Neural progenitor cell (in vitro differentiated cells): Measurements from ENCODE around the gene FAM53B. TPM values are rescaled to one million over a fixed set of nuclear protein-coding genes. Genes with fewer than 3 reads are reported as not detected.

Experiments
- DNase-seq: peaks from one replicate; pipeline ENCODE4 v3.0.0-alpha.2; 2016; ENCODE audit warnings: low spot score
- H2AFZ ChIP-seq: fragments of 200-600 bp; sonication (generic); replicated peaks from 2 replicates; pipeline ENCODE4 v1.6.1; 2016; ENCODE audit warnings: antibody characterized with exemption
- H3F3A ChIP-seq: fragments of 200-600 bp; sonication (generic); 2 replicates; pipeline ENCODE4 v1.6.1; 2016; ENCODE audit warnings: antibody characterized with exemption, low read depth
- H3K27ac ChIP-seq: fragments of 200-600 bp; sonication (generic); 2 replicates; pipeline ENCODE4 v1.5.1; 2016; ENCODE audit warnings: mild to moderate bottlenecking
- H3K27me3 ChIP-seq: fragments of 200-600 bp; sonication (generic); 2 replicates; pipeline ENCODE4 v1.6.1; 2016; ENCODE audit warnings: mild to moderate bottlenecking, moderate library complexity
- H3K36me3 ChIP-seq: fragments of 200-600 bp; sonication (generic); 2 replicates; pipeline ENCODE4 v1.5.1; 2016
- H3K4me1 ChIP-seq: fragments of 200-600 bp; sonication (generic); 2 replicates; pipeline ENCODE4 v1.6.1; 2016; ENCODE audit warnings: mixed run types
- H3K4me2 ChIP-seq: fragments of 200-600 bp; sonication (generic); 2 replicates; pipeline ENCODE4 v1.6.1; 2016
- H3K4me3 ChIP-seq: fragments of 200-600 bp; sonication (generic); 2 replicates; pipeline ENCODE4 v1.5.1; 2016
- H3K79me2 ChIP-seq: fragments of 200-600 bp; sonication (generic); 2 replicates; pipeline ENCODE4 v1.6.1; 2016; ENCODE audit warnings: low read depth
- H3K9ac ChIP-seq: fragments of 200-600 bp; sonication (generic); 2 replicates; pipeline ENCODE4 v1.6.1; 2016
- H3K9me3 ChIP-seq: fragments of 200-600 bp; sonication (generic); 2 replicates; pipeline ENCODE4 v1.5.1; 2016; ENCODE audit warnings: low read depth
- H4K20me1 ChIP-seq: fragments of 200-600 bp; sonication (generic); 2 replicates; pipeline ENCODE4 v1.6.1; 2016; ENCODE audit warnings: low read depth
- H3K27ac Mint-ChIP-seq: 3 replicates; pipeline ENCODE4 v1.8.0; 2021; ENCODE audit warnings: mixed read lengths
- H3K27me3 Mint-ChIP-seq: 2 replicates; pipeline ENCODE4 v1.8.0; 2022; ENCODE audit warnings: low read depth, mild to moderate bottlenecking, inconsistent platforms, moderate library complexity, mixed read lengths; ENCODE audit not compliant: insufficient read depth
- H3K36me3 Mint-ChIP-seq: 3 replicates; pipeline ENCODE4 v1.8.0; 2021; ENCODE audit warnings: mixed read lengths
- H3K4me1 Mint-ChIP-seq: 3 replicates; pipeline ENCODE4 v1.8.0; 2021; ENCODE audit warnings: mixed read lengths
- H3K4me3 Mint-ChIP-seq: 3 replicates; pipeline ENCODE4 v1.8.0; 2021; ENCODE audit warnings: mild to moderate bottlenecking, moderate library complexity, mixed read lengths
- H3K9me3 Mint-ChIP-seq: 3 replicates; pipeline ENCODE4 v1.8.0; 2020; ENCODE audit warnings: mixed read lengths
- CTCF ChIP-seq: fragments of 200-600 bp; sonication (generic); IDR thresholded peaks from 2 replicates; pipeline ENCODE4 v1.5.1; 2017; ENCODE audit warnings: antibody characterized with exemption, mild to moderate bottlenecking
- EZH2 ChIP-seq: fragments of 200-600 bp; sonication (generic); IDR thresholded peaks from 2 replicates; pipeline ENCODE4 v1.6.1; 2017; ENCODE audit warnings: antibody characterized with exemption, mild to moderate bottlenecking, moderate library complexity
- EZH2phosphoT487 ChIP-seq: fragments of 200-600 bp; sonication (generic); IDR thresholded peaks from 2 replicates; pipeline ENCODE4 v1.6.1; 2017; ENCODE audit warnings: antibody characterized with exemption
- total RNA-seq: library from RNA; depleted of rRNA; stranded (reverse); fragments of >200 nt; gene quantifications from 2 replicates; pipeline ENCODE4 v1.2.3, GENCODE V29; 2015; ENCODE audit warnings: low replicate concordance

Gene FAM53B
- total RNA-seq, 1 donor from 2014 or later: 15.3 TPM

GRCh38 chr10:124658591-124659242 is 85.5 kb downstream of the FAM53B start:
- Mint-ChIP-seq H3K36me3 (peaks cover 4% of the 10 kb centered on the region), H3K9me3 (no peaks in the 10 kb centered on the region), H3K4me1 (no peaks in the 10 kb centered on the region), H3K27ac (no peak overlapping the region), H3K4me3 (no peak overlapping the region), H3K27me3 (peaks cover 4% of the 10 kb centered on the region)
- H4K20me1 ChIP-seq: peaks cover 53% of the 10 kb centered on the region
- no peak overlapping the region for H2AFZ ChIP-seq
- H3K27ac ChIP-seq: no peak overlapping the region
- no peaks in the 10 kb centered on the region for H3K9me3 ChIP-seq
- no peaks in the 10 kb centered on the region for H3K27me3 ChIP-seq
- no peak overlapping the region for H3K4me3 ChIP-seq
- no peaks in the 10 kb centered on the region for H3F3A ChIP-seq
- H3K4me1 ChIP-seq: no peaks in the 10 kb centered on the region
- H3K36me3 ChIP-seq: no peaks in the 10 kb centered on the region
- peaks cover 19% of the 10 kb centered on the region for H3K79me2 ChIP-seq
- no peak overlapping the region for H3K4me2 ChIP-seq
- TF ChIP-seq CTCF (no peak), EZH2phosphoT487 (no peak), EZH2 (no peak)
- H3K9ac ChIP-seq: no peak overlapping the region
- DNase-seq: no peak

GRCh38 chr10:124657806-124658205 is 86.4 kb downstream of the FAM53B start:
- peaks cover 19% of the 10 kb centered on the region for H3K79me2 ChIP-seq
- Mint-ChIP-seq H3K27me3 (peaks cover 4% of the 10 kb centered on the region), H3K36me3 (peaks cover 4% of the 10 kb centered on the region), H3K4me3 (no peak overlapping the region), H3K4me1 (no peaks in the 10 kb centered on the region), H3K9me3 (no peaks in the 10 kb centered on the region), H3K27ac (no peak overlapping the region)
- no peaks in the 10 kb centered on the region for H3K36me3 ChIP-seq
- H2AFZ ChIP-seq: no peak overlapping the region
- H3K27ac ChIP-seq: no peak overlapping the region
- no peaks in the 10 kb centered on the region for H3K4me1 ChIP-seq
- peaks cover 57% of the 10 kb centered on the region for H4K20me1 ChIP-seq
- no peak overlapping the region for H3K4me2 ChIP-seq
- no peak overlapping the region for H3K9ac ChIP-seq
- H3F3A ChIP-seq: no peaks in the 10 kb centered on the region
- DNase-seq: no peak
- no peak for TF ChIP-seq CTCF
- TF ChIP-seq EZH2phosphoT487: no peak
- TF ChIP-seq EZH2: no peak
- H3K27me3 ChIP-seq: no peaks in the 10 kb centered on the region
- no peaks in the 10 kb centered on the region for H3K9me3 ChIP-seq
- H3K4me3 ChIP-seq: no peak overlapping the region

DNA sequence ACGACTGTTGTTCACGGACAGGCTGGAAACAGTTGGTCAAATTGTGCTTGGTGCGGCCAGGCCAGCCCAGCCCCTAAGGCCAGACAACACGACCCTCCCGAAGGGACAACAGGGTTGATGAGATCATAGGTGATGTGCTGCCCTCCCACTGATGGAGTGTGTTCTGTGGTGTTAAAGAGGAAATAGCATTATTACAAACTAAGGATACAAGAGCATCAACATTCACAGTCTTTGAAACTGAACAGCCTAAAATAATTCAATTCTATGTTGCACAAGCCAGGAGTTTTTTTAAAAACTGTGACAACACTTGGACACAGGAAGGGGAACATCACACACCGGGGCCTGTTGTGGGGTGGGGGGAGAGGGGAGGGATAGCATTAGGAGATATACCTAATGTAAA is 87.6 kb downstream of the FAM53B start:
- H3K27me3 Mint-ChIP-seq: peaks cover 4% of the 10 kb centered on the region
- Histone ChIP-seq H3K36me3 (no peaks in the 10 kb centered on the region), H3K4me3 (no peak overlapping the region), H3K9ac (no peak overlapping the region), H2AFZ (no peak overlapping the region), H3K9me3 (no peaks in the 10 kb centered on the region), H3K27ac (no peak overlapping the region), H3K79me2 (peaks cover 13% of the 10 kb centered on the region), H3K27me3 (no peaks in the 10 kb centered on the region), H3K4me1 (no peaks in the 10 kb centered on the region), H3F3A (no peaks in the 10 kb centered on the region), H4K20me1 (peaks cover 63% of the 10 kb centered on the region), H3K4me2 (no peak overlapping the region)
- DNase-seq: no peak
- no peaks in the 10 kb centered on the region for H3K4me1 Mint-ChIP-seq
- peaks cover 4% of the 10 kb centered on the region for H3K36me3 Mint-ChIP-seq
- H3K27ac Mint-ChIP-seq: no peak overlapping the region
- no peak for TF ChIP-seq CTCF
- TF ChIP-seq EZH2: no peak
- no peak for TF ChIP-seq EZH2phosphoT487
- H3K4me3 Mint-ChIP-seq: no peak overlapping the region
- no peaks in the 10 kb centered on the region for H3K9me3 Mint-ChIP-seq
